ENCODE measurements around the gene ZNFX1.
A peak's percentile ranks its signal among the peaks of the same experiment; 100 is the strongest.

ZNFX1 gene

DNA sequence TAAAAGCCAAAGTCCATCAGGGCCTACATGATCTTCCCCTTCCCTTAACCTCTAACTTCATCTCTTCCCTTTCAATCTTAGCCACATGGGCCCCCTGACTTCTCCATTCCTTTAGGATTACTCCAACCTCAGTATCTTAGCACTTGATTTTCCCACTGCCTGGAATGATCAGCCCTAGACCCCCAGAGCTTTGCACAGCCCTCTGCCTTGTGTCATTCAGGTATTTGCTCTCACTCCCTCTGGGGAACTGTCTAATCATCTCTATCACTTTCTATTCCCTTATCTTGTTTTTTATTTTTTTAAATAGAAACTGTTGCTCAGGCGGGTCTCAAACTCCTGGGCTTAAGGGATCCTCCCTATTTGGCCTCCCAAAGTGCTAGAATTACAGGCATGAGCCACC, 13.3 kb upstream of the ZNFX1 start:
- no peak for DNase-seq

DNA sequence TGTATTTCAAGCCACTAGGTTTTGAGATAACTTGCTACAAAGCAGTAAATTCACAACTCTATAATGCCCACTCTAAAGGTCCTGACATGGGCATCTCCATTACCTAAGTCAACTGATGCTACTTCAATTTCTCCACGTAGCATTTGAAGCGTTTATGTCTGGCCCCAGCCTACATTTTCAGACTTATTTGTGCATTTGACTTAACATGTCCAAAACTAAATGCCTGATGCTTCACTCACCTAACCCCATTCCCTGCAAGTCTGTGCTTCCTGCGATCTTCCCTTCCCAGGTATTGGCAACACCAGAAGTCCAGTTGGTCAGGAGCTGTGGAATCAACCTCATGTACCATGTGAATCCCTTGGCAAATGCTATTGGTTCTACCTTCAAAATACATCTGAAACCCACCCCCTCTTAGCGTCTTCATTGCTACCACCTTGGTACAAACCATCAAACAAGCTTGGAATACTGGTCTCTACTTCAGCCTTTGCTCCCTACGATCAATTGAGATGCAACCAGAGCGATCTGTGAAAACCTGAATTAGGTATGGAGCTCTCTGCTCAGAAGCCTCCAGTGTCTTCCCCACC, 12.8 kb upstream of the ZNFX1 start:
- DNase-seq = no peak

DNA sequence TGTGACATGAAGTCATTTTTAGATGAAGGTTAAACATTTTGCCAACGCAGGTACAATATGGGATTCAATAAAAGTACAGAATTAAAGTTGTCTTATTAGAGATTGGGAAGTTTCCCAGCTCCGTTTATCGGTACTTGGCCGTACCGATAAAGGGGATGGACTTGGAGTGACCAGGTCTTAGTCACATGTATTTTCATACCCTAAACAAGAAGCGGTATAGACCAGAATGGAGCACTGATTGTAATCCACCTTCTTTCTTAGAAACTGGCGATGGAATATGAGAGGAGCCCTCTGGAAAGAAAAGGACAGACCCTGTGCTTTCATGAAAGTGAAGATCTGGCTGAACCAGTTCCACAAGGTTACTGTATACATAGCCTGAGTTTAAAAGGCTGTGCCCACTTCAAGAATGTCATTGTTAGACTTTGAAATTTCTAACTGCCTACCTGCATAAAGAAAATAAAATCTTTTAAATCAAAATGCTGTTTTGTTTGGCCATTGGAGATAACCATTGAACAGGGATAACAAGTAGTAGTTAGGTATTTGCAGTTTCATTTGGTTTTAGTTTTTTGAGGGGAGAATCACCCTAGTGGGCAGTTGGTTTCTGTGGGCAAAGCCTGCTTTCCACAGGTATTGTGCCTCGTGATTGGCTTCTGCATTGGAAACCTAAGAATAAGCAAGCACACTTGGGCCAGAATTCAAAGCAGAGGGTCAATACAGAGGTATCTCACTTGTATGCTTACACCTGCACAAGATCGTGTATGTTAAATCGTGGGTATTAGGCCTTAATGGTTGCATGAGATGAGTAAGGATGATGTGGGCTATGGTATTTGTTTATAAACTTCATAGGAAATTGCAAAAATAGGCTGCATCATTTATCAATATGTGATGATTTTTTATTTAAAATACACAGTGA, 11.2 kb upstream of the ZNFX1 start:
- no peak for DNase-seq

DNA sequence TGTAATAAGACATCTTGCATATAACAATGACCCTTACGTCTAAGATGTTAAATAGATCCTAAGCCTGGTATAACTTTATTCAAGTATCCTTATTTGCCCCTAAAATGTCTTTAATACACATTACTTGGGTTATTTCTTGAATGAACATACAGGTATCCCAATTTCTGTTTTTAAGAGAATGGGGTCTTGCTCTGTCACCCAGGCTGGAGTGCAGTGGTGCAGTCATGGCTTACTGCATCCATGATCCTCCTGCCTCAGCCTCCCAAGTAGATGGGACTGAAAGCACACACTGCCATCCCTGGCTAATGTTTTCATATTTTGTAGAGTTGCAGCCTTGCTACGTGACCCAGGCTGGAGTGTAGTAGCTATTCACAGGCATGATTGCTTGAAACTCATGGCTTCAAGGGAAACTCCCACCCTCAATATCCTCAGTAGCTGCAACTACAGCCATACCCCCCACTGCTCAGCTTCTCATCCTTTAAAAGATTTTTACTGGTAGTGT, 10.4 kb upstream of the ZNFX1 start:
- no peak for DNase-seq

DNA sequence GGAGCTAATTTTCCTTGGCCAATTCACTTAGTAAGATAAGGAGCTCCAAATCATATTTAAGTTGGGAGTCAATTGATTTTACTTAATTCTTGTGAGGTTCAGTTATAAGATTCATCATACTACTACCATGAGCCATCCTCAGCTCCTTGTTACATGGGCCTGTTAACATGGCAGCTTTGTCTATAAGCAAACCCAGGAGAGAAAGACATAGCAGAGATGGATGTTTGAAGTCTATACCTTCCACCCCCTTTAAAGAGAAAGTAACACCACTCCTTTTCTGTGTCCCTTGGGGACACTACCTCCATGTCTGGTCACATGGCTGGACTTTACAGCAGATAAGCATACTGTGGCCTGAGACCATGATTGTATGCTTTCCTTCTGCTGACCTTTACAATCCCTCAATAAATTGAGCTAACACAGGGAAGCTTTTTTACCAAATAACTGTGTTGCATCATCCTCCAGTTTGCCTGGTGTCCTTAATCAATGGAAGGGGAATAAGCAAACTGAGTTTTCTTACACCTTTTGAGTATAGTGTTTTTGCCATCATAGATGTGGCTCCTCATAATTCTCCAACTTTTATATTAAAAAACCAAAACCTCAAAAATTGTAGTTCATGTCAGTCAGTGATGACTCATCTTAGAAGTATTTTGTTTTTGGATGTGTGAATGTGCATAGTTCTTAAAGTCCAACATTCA, 9.8 kb upstream of the ZNFX1 start:
- DNase-seq = no peak

DNA sequence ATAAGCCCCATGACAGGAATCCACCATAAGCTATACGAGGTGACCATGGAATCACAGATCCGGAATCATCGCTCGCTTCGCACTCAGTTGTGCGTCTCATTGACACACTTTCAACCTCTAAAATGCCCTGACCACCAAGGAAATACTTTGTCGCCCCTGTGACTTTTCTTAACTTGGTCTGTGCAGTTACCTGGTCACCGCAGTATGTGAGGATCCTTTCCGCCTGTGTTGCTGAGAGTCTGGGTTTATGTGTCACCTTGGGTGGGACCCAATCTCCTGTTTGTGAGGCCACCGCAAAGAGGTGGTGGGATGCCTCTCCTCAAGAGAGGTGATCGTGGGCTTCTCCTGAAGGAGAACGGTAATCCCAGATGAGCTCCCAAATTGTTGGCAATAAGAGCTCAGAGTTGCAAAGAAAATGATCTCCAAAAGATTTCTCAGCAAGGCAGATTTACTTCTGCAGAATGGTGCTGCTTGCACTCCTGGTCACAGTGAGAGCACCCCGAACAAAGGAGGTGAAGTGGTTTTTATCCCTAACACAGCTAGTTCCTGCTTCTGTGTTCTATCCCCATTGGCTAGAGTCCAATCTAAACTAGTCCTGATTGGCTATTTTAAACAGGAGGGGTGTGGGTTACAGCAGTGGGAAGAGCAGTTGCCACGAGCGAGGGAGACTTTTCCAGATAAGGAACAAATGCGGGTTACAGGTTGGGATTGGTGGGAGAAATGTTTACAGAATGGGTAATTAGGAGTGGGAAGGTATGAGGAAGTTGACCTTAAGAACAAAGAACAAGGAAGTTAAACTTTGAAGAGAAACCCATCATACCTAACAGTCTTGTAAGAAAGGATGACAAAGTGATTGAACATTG, 9.1 kb upstream of the ZNFX1 start:
- DNase-seq = peak; percentile 8

DNA sequence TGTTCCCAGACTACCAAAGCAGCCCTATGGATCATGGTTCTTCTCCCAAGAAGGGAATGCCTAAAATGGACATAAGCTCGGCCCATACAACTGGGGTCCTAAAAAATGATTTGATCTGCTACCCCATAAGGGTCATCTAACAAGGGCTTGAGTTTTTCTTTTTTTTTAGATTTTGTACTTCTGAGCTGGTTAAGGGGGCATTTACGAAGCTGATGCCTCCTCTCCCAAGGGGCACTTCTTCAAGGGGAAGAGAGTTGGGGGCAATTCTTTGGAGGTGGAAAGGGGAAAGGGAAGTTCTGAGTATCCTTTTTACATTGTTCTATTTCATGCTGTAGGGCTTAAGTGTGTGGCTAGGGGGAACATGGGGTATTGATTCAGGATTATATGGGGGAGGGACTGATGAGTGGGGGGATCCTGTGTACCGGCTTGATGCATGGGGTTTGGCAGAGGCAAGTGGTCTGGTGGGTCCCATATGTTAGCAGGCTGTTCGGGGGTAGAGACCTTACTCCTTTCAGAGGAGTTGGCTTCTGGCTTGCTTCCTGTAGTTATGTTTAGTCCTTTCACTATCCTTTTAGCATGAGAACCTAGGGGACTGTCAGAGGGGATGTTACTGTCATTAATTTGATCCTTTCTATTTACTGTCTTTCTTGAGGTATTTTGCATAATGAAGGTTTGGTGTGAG, 8.1 kb upstream of the ZNFX1 start:
- no peak for DNase-seq

DNA sequence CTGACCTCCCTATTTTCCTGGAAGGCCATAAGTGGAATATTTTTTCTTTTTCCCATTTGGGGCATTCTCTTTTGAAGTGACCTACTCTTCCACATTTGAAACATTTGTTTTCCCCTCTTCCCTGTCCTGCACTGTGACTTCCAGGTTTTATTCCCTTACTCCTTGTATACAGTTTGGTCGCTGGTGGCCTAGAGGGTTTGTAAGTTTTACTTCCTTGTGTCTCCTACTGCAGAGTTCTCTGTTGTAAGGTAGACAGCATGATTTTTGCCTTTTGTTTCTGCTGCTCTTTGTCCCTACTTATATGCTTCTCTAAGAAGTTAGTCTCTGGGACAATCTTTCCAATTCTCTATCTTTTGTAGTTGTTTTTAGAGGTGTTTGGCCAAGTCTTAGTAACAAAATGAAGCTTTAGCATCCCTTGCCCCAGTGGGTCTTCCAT, 7.4 kb upstream of the ZNFX1 start:
- no peak for DNase-seq

DNA sequence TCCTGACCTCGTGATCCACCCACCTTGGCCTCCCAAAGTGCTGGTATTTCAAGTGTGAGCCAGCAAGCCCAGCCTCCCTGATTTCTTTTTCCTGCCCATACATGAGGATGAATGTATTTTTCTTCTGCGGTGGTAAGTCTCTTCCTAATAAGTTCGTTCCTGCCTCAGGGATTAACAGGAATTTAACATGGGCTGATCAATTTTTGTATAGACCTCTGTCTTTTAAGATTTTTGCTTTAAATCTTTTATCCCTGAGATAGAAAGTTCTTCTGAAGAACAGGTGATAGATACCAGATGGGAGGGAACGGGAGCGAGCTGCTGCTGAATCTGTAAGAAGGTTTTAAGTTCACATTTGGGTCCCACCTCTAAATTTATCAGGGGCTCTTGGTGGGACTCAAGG, 7.0 kb upstream of the ZNFX1 start:
- DNase-seq = no peak

DNA sequence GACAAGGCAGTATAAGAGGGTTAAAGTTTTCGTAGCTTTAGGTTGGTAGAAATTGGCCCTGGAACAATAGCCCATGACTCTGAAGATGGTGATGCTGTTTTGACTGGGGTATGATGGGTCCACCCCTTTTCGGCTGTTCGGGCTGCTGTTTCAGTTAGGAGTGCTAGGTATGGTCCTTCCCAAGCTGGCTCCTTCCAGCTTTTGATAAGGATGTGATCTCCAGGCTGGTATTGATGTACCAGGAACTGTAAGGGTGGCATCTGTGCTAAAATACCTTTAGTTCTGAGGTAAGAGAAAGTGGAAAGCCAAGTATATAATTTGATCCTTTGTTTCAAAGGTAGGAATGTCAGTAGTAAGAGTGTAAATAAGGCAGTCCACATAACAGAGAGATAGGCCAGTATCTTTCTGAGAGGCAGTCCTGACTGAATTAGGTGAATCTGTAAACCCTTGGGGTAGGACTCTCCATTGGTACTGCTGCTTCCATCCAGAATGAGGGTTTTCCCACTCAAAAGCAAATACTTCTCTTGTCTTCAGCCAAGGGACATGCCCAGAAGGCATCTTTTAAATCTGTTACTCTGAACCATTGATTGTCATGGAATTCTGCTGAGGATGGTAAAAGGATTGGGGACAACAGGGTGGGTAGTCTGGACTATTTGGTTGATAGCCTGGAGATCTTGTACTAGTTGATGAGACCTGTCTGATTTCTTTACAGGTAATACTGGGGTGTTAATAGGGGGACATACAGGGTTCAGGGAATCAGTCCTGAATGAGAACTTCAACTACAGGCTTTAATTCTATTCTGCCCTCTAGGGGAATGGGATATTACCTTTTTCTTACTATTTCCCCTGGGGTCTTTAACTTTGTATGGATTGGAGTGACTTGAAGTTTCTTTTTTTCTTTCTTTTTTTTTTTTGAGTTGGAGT, 6.1 kb upstream of the ZNFX1 start:
- DNase-seq = no peak

DNA sequence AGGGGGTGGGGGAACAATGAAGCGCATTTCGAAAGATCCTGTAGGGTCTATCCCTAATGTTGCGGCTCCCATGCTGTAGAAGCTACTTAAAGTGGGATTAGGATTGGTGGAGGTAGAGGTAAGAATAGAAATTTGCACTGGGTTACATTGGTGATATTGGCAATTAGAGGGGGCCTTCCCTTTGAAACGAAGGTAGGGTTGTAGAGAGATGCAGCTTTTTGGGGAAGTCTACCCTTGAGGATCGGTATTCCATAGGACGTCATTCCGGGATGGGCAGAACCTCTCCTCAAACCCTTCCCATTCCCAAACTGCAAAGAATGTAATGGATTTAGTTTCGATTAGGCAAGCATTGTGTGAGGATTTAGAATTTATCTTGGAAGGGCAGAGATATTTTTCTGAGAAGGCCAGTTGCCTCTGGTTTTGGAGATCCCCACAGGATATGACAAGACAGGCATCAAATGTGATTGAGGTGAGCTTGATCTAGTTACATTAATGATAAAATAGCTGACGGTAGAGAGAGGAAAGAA, 5.4 kb upstream of the ZNFX1 start:
- DNase-seq = no peak

DNA sequence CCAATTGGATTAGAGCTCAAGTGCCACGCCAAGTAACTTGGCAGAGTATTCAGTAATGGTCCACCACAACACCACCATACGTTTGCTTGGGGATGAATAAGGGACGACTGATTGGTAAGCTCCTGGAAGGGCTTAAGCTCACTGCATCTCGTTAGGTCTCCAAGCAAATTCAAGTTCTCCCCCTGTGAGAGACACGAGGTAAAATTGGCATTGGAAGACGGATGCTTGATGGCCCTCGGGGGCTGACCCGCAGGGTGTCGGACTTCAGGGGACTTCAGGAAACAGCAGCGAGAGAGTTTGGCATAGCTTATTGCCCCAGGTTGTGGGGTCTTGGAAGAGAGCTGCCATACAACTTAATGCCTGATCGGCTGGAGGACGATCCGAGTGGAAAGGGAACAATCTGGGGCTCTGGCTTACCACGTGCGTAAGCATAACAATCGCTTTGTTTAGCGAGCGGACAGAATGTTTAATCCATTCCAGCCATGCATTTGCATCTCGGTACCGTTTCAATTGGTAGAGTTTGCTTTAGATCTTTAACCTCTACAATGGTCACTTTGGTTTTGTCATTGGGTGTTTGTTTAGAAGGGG, 4.8 kb upstream of the ZNFX1 start:
- DNase-seq = no peak

DNA sequence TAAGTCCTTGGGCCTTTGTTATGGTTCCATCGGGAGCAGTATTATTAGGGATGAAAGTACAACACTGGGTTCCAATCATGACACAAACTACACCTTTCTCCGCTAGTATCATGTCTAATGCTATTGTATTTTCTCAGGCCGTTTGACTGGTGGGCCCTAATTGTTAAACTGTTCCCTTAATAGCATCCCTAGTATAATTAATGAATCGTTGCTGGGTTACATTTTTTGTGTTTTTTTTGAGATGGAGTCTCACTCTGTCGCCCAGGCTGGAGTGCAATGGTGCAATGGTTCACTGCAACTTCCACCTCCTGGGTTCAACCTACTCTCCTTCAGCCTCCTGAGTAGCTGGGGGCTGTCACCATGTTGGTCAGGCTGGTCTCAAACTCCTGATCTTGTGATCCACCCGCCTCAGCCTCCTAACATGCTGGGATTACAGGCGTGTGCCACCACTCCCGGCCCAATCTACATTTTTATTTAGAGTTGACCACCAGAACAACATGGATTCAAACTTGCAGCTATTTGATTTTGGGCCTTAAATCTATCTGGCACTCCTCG, 4.1 kb upstream of the ZNFX1 start:
- no peak for DNase-seq

DNA sequence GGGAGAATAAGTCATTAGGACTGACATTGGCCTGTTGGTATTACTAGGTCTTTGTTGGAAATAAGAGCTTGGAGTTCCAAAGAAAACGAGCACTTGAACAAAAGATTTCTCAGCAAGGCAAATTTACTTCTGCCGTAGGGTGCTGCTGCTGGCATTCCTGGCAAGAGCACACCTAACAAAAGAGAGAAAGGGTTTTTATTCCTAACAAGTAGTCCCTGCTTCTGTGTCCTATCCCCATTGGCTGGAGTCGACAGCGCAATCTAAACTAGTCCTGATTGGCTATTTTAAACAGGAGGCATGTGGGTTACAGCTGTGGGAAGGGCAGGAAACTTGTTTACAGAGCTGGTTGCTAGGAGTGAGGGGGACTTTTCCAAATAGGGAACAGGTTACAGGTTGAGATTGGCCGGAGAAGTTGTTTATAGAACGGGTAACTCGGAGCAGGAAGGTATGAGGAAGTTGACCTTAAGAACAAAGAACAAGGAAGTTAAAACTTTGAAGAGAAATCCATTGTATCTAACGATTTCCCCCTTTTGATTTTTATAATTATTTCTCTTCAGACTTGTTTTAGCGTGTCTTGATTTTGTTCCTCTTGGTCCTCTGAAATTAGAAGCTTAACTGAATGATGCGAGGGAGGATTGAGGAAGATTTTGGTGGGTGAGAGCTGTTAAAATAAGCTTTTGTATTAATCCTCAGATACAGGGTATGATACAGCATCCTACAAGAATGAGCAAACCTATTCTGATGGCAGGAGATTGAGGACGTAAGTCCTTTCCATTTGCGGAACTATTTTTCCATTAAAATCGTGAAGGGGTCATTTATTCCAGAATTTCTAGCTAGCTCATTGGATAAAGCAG, 3.4 kb upstream of the ZNFX1 start:
- DNase-seq = no peak

DNA sequence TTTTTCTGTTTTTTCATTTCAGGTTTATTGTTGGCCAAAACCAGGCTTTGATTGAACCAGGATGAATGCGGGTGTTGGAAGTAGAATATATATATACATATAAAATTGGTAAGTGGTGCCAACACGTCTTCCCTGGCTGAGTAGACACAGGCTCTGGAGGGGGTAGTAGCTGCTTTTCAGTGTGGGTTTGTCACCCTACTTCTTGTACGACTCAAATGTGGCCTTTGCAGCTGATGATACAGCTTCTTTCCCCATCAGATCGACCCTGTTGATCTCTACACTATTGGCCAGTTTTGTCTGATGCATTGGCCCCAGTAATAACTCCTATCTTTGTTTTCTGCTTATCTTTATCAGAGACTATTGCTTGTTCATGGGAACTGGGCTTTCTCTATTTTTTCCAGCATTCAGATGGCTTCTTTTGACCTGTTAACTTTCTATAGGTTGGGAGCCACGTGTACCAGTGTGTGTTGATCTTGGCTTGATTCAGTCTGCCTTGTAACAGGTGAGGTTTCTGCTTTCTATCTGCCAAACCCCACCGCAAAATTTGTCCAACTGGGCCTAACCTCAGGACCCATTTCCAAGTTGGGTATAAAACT, 2.7 kb upstream of the ZNFX1 start:
- DNase-seq = no peak

DNA sequence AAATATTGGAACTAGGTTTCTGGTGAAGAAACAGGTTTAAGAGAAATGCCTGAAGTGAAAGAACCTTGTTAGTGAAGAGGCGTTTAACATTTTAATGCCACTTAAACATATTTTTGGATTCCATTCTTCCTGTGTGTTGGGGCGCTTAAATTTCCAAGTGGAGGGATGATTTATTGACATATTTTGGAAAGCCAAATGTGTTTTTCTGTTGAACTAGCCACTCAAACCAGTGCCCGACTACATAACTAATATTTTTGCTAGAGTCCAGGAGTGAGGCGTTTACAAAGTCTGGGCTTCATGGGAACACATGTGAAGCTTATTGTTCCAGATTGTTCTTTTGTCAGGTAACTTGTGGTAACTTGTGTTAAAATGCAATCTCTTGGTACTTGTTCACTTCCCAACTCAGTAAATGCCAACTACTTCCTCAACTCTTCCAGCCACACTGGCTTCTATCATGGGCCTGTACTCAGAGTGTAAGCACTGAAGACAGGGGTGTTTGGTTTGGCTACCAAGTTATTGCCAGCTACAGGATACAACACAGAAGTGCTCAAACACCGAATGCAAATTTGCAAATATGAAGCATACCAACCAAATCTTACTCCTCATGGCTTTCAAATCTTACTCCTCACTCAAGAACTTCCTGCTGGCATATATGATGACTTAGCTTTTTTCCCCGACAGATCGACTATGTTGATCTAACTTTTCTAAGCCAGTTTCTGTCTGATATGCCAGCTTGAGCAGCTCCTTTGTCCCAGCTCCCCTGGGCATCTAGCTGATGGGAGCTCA, 2.0 kb upstream of the ZNFX1 start:
- no peak for DNase-seq

DNA sequence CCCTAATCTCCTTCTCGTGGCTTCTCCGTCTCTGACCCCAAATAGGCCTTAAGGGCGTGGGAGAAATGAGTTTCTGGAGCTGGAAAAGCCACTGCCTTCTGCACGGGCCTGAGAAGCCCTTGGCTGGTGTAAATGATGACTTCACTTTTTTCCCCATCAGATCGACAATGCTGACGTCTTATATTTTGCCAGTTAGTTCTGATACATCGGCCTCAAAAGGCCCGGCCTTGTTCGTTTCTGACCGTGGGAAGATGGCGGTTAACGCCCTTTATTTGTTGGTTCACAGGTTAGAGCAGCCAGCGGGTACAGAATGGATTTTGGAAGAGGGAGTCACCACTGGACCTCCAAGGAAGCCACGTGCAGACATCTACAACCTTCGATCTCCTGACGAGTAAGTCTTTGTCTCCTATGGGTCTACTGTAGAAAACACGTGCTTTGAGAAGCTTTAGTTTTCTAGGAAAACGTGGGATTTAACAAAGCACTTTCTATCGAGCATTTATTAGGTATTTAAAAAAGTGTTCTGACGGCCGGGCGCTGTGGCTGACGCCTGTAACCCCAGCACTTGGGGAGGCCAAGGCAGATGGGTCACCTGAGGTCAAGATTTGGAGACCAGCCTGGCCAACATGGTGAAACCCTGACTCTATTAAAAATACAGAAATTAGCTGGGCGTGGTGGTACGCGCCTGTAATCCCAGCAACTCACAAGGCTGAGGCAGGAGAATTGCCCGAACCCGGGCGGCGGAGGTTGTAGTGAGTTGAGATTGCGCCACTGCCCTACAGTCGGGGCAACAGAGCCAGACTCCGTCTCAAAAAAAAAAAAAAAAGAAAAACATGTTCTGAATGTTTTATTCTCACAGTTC, 1.2 kb upstream of the ZNFX1 start:
- no peak for DNase-seq

Measured in NCI-H2029 (cell line).